ENCODE data around the gene ALK. TPM values are rescaled to one million over a fixed set of nuclear protein-coding genes. Genes with fewer than 3 reads are reported as not detected.
A peak's percentile ranks its signal among the peaks of the same experiment; 100 is the strongest.

Gene ALK
- polyA plus RNA-seq, 2 of the 4 experiments (the other 2 are of a cell fraction): not detected

DNA sequence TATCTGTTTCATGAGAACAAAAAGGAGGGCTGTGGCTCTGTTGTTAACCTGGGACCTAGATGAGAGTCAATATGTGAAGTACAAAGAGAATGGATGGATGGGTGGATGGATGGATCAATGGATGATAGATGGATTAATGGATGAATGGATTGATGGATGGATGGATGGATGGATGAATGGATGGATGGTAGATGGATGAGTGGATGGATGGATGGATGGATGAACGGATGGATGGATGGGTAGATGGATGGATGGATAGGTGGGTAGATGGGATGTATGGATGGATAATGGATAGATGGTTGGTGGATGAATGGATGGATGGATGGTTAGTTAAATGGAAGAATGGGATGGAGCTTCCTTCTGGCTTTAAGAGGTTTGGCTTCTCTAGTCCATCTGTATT lies 396.7 kb downstream of the ALK start:
- Histone ChIP-seq H3K4me1 (peaks cover 13% of the 10 kb centered on the region; the same call in 2 of the 3 replicates), H3K9me3 (no peaks in the 10 kb centered on the region), H3K4me3 (no peak overlapping the region), H3K27ac (no peak overlapping the region), H3K4me2 (no peak overlapping the region)
- TF ChIP-seq ESRRA (IDR thresholded peaks at IDR 0.05; ENCODE audit: borderline replicate concordance, low read length): no peak
- TF ChIP-seq EHF (CRISPR knock-in tag; IDR thresholded peaks at IDR 0.05): no peak
- TF ChIP-seq SREBF2 (IDR thresholded peaks at IDR 0.05): no peak
- TF ChIP-seq HOXB13 (CRISPR knock-in tag; IDR thresholded peaks at IDR 0.05; ENCODE audit: low read depth): no peak
- TF ChIP-seq RNF2 (IDR thresholded peaks at IDR 0.05; ENCODE audit: borderline replicate concordance, low read depth): no peak
- no peak for TF ChIP-seq MAFK (IDR thresholded peaks at IDR 0.05; ENCODE audit: partially characterized antibody)
- TF ChIP-seq, protein P1, sequence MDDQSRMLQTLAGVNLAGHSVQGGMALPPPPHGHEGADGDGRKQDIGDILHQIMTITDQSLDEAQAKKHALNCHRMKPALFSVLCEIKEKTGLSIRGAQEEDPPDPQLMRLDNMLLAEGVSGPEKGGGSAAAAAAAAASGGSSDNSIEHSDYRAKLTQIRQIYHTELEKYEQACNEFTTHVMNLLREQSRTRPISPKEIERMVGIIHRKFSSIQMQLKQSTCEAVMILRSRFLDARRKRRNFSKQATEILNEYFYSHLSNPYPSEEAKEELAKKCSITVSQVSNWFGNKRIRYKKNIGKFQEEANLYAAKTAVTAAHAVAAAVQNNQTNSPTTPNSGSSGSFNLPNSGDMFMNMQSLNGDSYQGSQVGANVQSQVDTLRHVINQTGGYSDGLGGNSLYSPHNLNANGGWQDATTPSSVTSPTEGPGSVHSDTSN (IDR thresholded peaks at IDR 0.05): no peak
- no peak for TF ChIP-seq POLR2A (IDR thresholded peaks at IDR 0.05; ENCODE audit: low read length)
- 9% methylated on average over 1 of the region's 1 CpG for WGBS (ENCODE audit: missing lambda C conversion rate)
- FAIRE-seq: no peak
- no peak for ATAC-seq
- ChIA-PET CTCF (interaction anchor here (0.7 kb wide), 1 partner anchor 316 kb away, joined by 3 read pairs; no protein-coding TSS in a partner anchor), POLR2A (no interaction called here)
- no peak for DNase-seq (ENCODE audit: low read depth in 1 of 2, low spot score in 1 of 2)

DNA sequence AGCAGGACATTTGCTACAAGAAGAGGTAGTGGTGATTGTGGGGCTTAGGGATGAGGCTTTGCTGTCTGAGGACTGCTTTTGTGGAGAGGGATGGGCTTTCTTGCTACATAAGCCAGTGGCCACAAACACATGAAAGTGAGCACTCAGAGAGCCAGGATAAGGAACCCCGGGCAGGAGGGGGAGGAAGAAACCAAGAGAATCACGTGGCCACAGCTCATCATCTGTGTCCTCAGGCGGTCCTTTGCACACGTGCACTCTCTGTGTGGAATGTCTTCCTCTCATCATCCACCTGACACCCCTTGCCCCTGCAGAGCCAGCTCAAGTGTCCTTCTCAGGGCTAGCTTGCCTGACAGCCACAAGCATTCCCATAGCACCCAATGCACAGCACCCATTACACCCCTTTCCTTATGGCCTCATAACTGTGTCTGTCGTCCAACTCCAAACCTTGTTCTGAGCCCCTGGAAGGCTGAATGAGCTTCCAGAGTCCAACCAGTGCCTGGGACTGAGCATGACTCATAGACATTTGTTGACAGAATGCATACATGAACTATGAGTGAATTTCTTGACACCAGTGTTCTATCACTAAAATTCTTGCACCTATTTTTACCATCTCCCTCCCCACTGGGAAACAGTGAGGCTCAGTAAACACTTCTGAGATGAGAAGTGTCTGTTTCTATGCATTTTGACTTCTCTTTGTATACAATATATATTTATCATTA lies 398.3 kb downstream of the ALK start:
- POLR2A ChIA-PET: no interaction called here
- no peak for FAIRE-seq

DNA sequence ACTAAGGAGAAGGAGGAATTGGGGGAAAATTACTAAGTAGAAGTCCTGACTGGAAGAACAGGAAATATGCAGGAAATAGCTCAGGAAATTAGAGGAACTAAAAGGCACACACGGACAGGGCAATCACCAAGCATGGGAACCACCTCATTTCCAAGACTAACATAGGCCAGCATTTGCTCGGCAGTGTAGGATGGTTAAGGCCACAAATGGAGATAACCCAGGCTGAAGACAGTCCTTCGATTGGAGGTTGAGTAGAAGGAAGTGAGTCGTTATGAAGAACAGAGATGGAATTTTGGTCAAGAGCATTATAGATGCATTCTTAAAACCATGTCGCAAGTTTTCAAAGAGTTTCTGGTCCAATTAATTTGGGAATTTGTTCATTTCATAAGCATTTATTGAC lies 401.4 kb downstream of the ALK start:
- FAIRE-seq: no peak
- WGBS (ENCODE audit: missing lambda C conversion rate): 14% methylated on average over 5 of the region's 5 CpGs
- ChIA-PET CTCF (interaction anchor here (1.1 kb wide), 2 partner anchors 14 to 32 kb away, joined by 3 to 5 read pairs; no protein-coding TSS in a partner anchor), POLR2A (no interaction called here)
- H3K4me1 ChIP-seq: peaks cover 13% of the 10 kb centered on the region; the same call in 2 of the 3 replicates
- TF ChIP-seq POLR2A (IDR thresholded peaks at IDR 0.05; ENCODE audit: low read length) (no peak), ESRRA (IDR thresholded peaks at IDR 0.05; ENCODE audit: borderline replicate concordance, low read length) (no peak), FOSB (CRISPR knock-in tag; IDR thresholded peaks at IDR 0.05) (no peak), BHLHE40 (IDR thresholded peaks at IDR 0.05; ENCODE audit: low read depth, low read length) (no peak), TFCP2L1 (CRISPR knock-in tag; IDR thresholded peaks at IDR 0.05) (no peak)
- TF ChIP-seq, protein P2, sequence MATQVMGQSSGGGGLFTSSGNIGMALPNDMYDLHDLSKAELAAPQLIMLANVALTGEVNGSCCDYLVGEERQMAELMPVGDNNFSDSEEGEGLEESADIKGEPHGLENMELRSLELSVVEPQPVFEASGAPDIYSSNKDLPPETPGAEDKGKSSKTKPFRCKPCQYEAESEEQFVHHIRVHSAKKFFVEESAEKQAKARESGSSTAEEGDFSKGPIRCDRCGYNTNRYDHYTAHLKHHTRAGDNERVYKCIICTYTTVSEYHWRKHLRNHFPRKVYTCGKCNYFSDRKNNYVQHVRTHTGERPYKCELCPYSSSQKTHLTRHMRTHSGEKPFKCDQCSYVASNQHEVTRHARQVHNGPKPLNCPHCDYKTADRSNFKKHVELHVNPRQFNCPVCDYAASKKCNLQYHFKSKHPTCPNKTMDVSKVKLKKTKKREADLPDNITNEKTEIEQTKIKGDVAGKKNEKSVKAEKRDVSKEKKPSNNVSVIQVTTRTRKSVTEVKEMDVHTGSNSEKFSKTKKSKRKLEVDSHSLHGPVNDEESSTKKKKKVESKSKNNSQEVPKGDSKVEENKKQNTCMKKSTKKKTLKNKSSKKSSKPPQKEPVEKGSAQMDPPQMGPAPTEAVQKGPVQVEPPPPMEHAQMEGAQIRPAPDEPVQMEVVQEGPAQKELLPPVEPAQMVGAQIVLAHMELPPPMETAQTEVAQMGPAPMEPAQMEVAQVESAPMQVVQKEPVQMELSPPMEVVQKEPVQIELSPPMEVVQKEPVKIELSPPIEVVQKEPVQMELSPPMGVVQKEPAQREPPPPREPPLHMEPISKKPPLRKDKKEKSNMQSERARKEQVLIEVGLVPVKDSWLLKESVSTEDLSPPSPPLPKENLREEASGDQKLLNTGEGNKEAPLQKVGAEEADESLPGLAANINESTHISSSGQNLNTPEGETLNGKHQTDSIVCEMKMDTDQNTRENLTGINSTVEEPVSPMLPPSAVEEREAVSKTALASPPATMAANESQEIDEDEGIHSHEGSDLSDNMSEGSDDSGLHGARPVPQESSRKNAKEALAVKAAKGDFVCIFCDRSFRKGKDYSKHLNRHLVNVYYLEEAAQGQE (IDR thresholded peaks at IDR 0.05): no peak
- H3K4me3 ChIP-seq: no peak overlapping the region
- DNase-seq (ENCODE audit: low read depth in 1 of 2, low spot score in 1 of 2): no peak
- no peak overlapping the region for H3K27ac ChIP-seq
- H3K4me2 ChIP-seq: no peak overlapping the region
- no peaks in the 10 kb centered on the region for H3K9me3 ChIP-seq
- ATAC-seq: no peak

More for the DNA sequence above, 398.3 kb downstream of the ALK start:
- H3K27ac ChIP-seq: peak overlapping the region in 1 of 2 experiments; percentile 12; a peak in 1 of 6 replicates
- TF ChIP-seq, protein P3, sequence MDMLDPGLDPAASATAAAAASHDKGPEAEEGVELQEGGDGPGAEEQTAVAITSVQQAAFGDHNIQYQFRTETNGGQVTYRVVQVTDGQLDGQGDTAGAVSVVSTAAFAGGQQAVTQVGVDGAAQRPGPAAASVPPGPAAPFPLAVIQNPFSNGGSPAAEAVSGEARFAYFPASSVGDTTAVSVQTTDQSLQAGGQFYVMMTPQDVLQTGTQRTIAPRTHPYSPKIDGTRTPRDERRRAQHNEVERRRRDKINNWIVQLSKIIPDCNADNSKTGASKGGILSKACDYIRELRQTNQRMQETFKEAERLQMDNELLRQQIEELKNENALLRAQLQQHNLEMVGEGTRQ (IDR thresholded peaks at IDR 0.05): peak; percentile 58
- TF ChIP-seq, protein P4, sequence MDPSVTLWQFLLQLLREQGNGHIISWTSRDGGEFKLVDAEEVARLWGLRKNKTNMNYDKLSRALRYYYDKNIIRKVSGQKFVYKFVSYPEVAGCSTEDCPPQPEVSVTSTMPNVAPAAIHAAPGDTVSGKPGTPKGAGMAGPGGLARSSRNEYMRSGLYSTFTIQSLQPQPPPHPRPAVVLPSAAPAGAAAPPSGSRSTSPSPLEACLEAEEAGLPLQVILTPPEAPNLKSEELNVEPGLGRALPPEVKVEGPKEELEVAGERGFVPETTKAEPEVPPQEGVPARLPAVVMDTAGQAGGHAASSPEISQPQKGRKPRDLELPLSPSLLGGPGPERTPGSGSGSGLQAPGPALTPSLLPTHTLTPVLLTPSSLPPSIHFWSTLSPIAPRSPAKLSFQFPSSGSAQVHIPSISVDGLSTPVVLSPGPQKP (IDR thresholded peaks at IDR 0.05; ENCODE audit: low read depth, low read length): no peak
- TF ChIP-seq HDAC2 (IDR thresholded peaks at IDR 0.05) (no peak), HEYL (CRISPR knock-in tag; IDR thresholded peaks at IDR 0.05) (no peak), FOSL2 (IDR thresholded peaks at IDR 0.05) (no peak), FOSL2 (CRISPR knock-in tag; IDR thresholded peaks at IDR 0.05) (peak; percentile 62)
- DNase-seq (ENCODE audit: low read depth in 1 of 2, low spot score in 1 of 2) (peak; percentile 25 to 39), ATAC-seq (peak; percentile 83 to 89)
- peak overlapping the region; percentile 56 for H3K4me2 ChIP-seq
- no peak overlapping the region for H3K4me3 ChIP-seq
- 6% methylated on average over 5 of the region's 5 CpGs for WGBS (ENCODE audit: missing lambda C conversion rate)
- no peaks in the 10 kb centered on the region for H3K9me3 ChIP-seq
- H3K4me1 ChIP-seq: peaks cover 13% of the 10 kb centered on the region; the same call in 2 of the 3 replicates
- CTCF ChIA-PET: interaction anchor here (0.7 kb wide), 1 partner anchor 35 kb away, joined by 3 read pairs; no protein-coding TSS in a partner anchor

Measured in A549 (cell line).